Measurements from ENCODE around the gene DACT3. TPM values are rescaled to one million over a fixed set of nuclear protein-coding genes. Genes with fewer than 3 reads are reported as not detected.
A peak's percentile ranks its signal among the peaks of the same experiment; 100 is the strongest.

DACT3 gene
- total and polyA plus RNA-seq, 2 of the 13 experiments (the other 11 are each of a cell fraction or from before 2014, with no cell fraction given) = 0.04 TPM; not detected in 1

DNA sequence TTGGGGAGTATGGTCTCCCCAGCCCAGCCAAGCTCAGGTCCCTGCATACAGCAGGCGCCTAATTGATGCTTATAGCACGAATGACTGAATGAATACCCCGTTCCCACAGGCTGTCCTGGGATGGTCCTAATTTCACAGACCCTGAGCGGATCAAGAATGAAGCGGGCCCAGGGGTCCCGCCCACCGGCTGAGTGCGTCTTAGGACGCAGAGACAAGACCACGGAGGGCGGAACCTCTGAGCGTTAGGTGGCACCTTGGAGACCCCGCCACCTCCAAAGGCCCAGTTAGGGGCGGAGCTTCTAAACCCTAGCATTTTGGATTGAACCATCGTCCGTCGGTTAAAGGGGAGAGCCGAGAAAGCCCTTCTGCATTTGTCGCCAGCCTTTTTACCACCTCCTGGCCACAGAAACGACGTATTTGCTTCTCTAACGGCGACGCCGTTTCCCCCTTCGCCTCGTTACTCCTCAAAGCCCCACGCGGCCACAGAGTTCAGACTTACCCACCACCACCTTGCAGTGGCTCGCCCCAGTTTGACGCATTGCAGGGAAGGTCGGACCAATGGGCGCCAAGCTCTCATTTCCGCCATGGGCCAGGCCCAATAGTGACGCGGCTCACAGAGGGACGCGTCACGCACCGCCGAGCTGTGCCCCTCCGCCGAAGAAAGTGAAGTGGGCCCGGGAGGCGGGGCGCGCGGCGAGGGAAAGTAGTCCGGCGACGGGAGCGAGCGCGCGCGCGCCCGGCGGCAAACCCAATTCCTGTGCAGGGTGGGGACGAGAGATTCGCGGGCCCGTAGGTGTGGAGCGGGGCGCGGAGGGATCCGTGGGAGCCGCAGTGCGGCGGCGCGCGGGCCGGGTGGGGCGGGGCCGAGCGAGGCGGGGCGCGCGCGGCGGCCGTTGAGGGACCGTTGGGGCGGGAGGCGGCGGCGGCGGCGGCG lies 60.3 kb downstream of the DACT3 start (continued):
- TF ChIP-seq, protein P1, sequence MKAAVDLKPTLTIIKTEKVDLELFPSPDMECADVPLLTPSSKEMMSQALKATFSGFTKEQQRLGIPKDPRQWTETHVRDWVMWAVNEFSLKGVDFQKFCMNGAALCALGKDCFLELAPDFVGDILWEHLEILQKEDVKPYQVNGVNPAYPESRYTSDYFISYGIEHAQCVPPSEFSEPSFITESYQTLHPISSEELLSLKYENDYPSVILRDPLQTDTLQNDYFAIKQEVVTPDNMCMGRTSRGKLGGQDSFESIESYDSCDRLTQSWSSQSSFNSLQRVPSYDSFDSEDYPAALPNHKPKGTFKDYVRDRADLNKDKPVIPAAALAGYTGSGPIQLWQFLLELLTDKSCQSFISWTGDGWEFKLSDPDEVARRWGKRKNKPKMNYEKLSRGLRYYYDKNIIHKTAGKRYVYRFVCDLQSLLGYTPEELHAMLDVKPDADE (CRISPR knock-in tag; IDR thresholded peaks at IDR 0.05) = no peak
- TF ChIP-seq TCF7 (IDR thresholded peaks at IDR 0.05; ENCODE audit: low read depth) = no peak
- peak; percentile 87 for TF ChIP-seq GABPB1 (CRISPR knock-in tag; IDR thresholded peaks at IDR 0.05)
- TF ChIP-seq HHEX (CRISPR knock-in tag; IDR thresholded peaks at IDR 0.05) = no peak
- TF ChIP-seq ARNT (IDR thresholded peaks at IDR 0.05) = no peak
- TF ChIP-seq ZFYVE20 (CRISPR knock-in tag; IDR thresholded peaks at IDR 0.05; ENCODE audit: borderline replicate concordance, low read depth) = no peak
- TF ChIP-seq, protein P2, sequence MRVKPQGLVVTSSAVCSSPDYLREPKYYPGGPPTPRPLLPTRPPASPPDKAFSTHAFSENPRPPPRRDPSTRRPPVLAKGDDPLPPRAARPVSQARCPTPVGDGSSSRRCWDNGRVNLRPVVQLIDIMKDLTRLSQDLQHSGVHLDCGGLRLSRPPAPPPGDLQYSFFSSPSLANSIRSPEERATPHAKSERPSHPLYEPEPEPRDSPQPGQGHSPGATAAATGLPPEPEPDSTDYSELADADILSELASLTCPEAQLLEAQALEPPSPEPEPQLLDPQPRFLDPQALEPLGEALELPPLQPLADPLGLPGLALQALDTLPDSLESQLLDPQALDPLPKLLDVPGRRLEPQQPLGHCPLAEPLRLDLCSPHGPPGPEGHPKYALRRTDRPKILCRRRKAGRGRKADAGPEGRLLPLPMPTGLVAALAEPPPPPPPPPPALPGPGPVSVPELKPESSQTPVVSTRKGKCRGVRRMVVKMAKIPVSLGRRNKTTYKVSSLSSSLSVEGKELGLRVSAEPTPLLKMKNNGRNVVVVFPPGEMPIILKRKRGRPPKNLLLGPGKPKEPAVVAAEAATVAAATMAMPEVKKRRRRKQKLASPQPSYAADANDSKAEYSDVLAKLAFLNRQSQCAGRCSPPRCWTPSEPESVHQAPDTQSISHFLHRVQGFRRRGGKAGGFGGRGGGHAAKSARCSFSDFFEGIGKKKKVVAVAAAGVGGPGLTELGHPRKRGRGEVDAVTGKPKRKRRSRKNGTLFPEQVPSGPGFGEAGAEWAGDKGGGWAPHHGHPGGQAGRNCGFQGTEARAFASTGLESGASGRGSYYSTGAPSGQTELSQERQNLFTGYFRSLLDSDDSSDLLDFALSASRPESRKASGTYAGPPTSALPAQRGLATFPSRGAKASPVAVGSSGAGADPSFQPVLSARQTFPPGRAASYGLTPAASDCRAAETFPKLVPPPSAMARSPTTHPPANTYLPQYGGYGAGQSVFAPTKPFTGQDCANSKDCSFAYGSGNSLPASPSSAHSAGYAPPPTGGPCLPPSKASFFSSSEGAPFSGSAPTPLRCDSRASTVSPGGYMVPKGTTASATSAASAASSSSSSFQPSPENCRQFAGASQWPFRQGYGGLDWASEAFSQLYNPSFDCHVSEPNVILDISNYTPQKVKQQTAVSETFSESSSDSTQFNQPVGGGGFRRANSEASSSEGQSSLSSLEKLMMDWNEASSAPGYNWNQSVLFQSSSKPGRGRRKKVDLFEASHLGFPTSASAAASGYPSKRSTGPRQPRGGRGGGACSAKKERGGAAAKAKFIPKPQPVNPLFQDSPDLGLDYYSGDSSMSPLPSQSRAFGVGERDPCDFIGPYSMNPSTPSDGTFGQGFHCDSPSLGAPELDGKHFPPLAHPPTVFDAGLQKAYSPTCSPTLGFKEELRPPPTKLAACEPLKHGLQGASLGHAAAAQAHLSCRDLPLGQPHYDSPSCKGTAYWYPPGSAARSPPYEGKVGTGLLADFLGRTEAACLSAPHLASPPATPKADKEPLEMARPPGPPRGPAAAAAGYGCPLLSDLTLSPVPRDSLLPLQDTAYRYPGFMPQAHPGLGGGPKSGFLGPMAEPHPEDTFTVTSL (CRISPR knock-in tag; IDR thresholded peaks at IDR 0.05; ENCODE audit: borderline replicate concordance) = no peak
- no peak for TF ChIP-seq RBAK (CRISPR knock-in tag; IDR thresholded peaks at IDR 0.05)
- TF ChIP-seq THAP11 (CRISPR knock-in tag; IDR thresholded peaks at IDR 0.05) = peak; percentile 88
- TF ChIP-seq, protein P3, sequence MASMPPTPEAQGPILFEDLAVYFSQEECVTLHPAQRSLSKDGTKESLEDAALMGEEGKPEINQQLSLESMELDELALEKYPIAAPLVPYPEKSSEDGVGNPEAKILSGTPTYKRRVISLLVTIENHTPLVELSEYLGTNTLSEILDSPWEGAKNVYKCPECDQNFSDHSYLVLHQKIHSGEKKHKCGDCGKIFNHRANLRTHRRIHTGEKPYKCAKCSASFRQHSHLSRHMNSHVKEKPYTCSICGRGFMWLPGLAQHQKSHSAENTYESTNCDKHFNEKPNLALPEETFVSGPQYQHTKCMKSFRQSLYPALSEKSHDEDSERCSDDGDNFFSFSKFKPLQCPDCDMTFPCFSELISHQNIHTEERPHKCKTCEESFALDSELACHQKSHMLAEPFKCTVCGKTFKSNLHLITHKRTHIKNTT (CRISPR knock-in tag; IDR thresholded peaks at IDR 0.05) = no peak
- TF ChIP-seq FIP1L1 (IDR thresholded peaks at IDR 0.05; ENCODE audit: borderline replicate concordance, insufficient read depth, low read depth, low read length) = no peak
- TF ChIP-seq RARG (CRISPR knock-in tag; IDR thresholded peaks at IDR 0.05; ENCODE audit: low read depth) = no peak
- TF ChIP-seq, protein P4, sequence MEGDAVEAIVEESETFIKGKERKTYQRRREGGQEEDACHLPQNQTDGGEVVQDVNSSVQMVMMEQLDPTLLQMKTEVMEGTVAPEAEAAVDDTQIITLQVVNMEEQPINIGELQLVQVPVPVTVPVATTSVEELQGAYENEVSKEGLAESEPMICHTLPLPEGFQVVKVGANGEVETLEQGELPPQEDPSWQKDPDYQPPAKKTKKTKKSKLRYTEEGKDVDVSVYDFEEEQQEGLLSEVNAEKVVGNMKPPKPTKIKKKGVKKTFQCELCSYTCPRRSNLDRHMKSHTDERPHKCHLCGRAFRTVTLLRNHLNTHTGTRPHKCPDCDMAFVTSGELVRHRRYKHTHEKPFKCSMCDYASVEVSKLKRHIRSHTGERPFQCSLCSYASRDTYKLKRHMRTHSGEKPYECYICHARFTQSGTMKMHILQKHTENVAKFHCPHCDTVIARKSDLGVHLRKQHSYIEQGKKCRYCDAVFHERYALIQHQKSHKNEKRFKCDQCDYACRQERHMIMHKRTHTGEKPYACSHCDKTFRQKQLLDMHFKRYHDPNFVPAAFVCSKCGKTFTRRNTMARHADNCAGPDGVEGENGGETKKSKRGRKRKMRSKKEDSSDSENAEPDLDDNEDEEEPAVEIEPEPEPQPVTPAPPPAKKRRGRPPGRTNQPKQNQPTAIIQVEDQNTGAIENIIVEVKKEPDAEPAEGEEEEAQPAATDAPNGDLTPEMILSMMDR (CRISPR knock-in tag; IDR thresholded peaks at IDR 0.05) = no peak
- TF ChIP-seq PAX8 (CRISPR knock-in tag; IDR thresholded peaks at IDR 0.05; ENCODE audit: borderline replicate concordance) = no peak; the same call in 1 of the 2 replicates
- no peak for TF ChIP-seq SYNCRIP (IDR thresholded peaks at IDR 0.05; ENCODE audit: insufficient read depth, low read depth, low read length)
- peak; percentile 94 for TF ChIP-seq ASH2L (IDR thresholded peaks at IDR 0.05; ENCODE audit: insufficient read length, low read depth, low read length)
- TF ChIP-seq, protein P5, sequence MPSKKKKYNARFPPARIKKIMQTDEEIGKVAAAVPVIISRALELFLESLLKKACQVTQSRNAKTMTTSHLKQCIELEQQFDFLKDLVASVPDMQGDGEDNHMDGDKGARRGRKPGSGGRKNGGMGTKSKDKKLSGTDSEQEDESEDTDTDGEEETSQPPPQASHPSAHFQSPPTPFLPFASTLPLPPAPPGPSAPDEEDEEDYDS (CRISPR knock-in tag; IDR thresholded peaks at IDR 0.05) = peak; percentile 86
- no peak for TF ChIP-seq RORA (CRISPR knock-in tag; IDR thresholded peaks at IDR 0.05)
- peak; percentile 91 for TF ChIP-seq ZNF747 (CRISPR knock-in tag; IDR thresholded peaks at IDR 0.05; ENCODE audit: borderline replicate concordance)

All from HepG2 (cell line).